Activated T-cell treated with anti-CD3 and anti-CD28 coated beads, Interleukin-2, amount 50 U/mL, for 4 hours (primary cell): Measurements from ENCODE around the gene NRXN3. TPM values are rescaled to one million over a fixed set of nuclear protein-coding genes. Genes with fewer than 3 reads are reported as not detected.
"Not testable (repeated sequence)": the region's sequence is repeated elsewhere in the genome, so short reads cannot be mapped to it uniquely, and the experiment has no call there.

ENCODE experiments used
- ATAC-seq, 2 donors: fragments of 200-7000 bp; cut with Tn5 transposase; one replicate each; pipeline ENCODE4 v1.10.0; 2021
- DNase-seq: peaks from one replicate; pipeline ENCODE4 v3.0.0-alpha.2; 2020
- H3K27me3 Mint-ChIP-seq: one replicate; pipeline ENCODE4 v1.8.0; 2021; ENCODE audit warnings: low read depth, mixed read lengths
- H3K36me3 Mint-ChIP-seq: one replicate; pipeline ENCODE4 v1.8.0; 2022; ENCODE audit warnings: mixed read lengths; ENCODE audit not compliant: insufficient read depth
- H3K4me1 Mint-ChIP-seq: one replicate; pipeline ENCODE4 v1.8.0; 2021; ENCODE audit warnings: low read depth, mixed read lengths
- H3K4me3 Mint-ChIP-seq: one replicate; pipeline ENCODE4 v1.8.0; 2021; ENCODE audit warnings: mild to moderate bottlenecking, moderate library complexity, mixed read lengths
- H3K9me3 Mint-ChIP-seq: one replicate; pipeline ENCODE4 v1.8.0; 2021; ENCODE audit warnings: mixed read lengths
- total RNA-seq, 3 donors: library from RNA; stranded (reverse); gene quantifications; one replicate each; pipeline ENCODE4 v1.2.1, GENCODE V29; 2021

The NRXN3 gene
- total RNA-seq, 3 donors from 2014 or later: not detected

GRCh38 chr14:78982551-78982950, 812.4 kb downstream of the NRXN3 start:
- Mint-ChIP-seq H3K36me3 (no peaks in the 10 kb centered on the region), H3K4me1 (no peaks in the 10 kb centered on the region), H3K27me3 (no peaks in the 10 kb centered on the region), H3K4me3 (no peak overlapping the region), H3K9me3 (no peaks in the 10 kb centered on the region)
- DNase-seq (no peak), ATAC-seq (no peak)

- Mint-ChIP-seq H3K9me3 (no peaks in the 10 kb centered on the region), H3K27me3 (no peaks in the 10 kb centered on the region), H3K4me3 (no peak overlapping the region), H3K36me3 (no peaks in the 10 kb centered on the region), H3K4me1 (no peaks in the 10 kb centered on the region)
- ATAC-seq: no peak
- no peak for DNase-seq
Observed at GRCh38 chr14:78983126-78983525, 813.0 kb downstream of the NRXN3 start.

DNA sequence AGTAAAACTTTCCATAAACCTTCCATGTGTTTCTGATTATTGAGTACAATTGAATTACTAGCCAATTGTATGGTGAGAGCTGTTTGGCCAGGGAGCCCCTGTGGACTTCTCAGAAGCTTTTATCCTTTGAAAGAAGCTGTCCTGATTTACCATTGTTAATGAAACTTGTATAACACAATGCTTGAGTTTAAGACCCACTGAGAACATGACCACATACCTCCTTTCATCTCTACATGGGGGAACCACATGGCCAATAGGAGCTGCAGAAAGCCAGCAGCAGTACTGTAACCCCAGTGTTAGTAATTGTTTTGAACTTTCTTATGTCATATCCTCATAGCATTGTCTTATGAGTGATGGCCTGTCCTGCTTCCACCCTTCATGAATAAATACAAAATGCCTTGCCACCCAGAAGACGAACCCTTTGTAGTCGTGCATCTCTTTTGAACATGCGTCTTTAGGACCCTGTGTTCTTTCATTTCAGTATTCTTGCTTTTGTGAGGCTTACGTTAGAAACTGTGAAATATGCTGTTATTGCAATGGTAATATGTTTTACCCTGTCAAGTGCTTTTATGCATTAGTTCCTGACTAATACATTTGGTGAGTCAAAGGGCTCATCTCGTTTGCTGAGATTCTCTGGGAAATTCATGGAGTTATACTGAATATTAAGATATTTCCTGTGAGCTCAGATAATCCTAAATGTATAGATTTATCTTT, 815.7 kb downstream of the NRXN3 start:
- Mint-ChIP-seq H3K9me3 (no peaks in the 10 kb centered on the region), H3K4me1 (no peaks in the 10 kb centered on the region), H3K4me3 (no peak overlapping the region), H3K36me3 (no peaks in the 10 kb centered on the region), H3K27me3 (no peaks in the 10 kb centered on the region)
- DNase-seq (no peak), ATAC-seq (no peak)

- H3K27me3 Mint-ChIP-seq: no peaks in the 10 kb centered on the region
- no peaks in the 10 kb centered on the region for H3K36me3 Mint-ChIP-seq
- H3K4me3 Mint-ChIP-seq: no peak overlapping the region
- H3K9me3 Mint-ChIP-seq: no peaks in the 10 kb centered on the region
- no peak for DNase-seq
- ATAC-seq: no peak
- no peaks in the 10 kb centered on the region for H3K4me1 Mint-ChIP-seq
Observed at GRCh38 chr14:78986989-78987388, 816.8 kb downstream of the NRXN3 start.

DNA sequence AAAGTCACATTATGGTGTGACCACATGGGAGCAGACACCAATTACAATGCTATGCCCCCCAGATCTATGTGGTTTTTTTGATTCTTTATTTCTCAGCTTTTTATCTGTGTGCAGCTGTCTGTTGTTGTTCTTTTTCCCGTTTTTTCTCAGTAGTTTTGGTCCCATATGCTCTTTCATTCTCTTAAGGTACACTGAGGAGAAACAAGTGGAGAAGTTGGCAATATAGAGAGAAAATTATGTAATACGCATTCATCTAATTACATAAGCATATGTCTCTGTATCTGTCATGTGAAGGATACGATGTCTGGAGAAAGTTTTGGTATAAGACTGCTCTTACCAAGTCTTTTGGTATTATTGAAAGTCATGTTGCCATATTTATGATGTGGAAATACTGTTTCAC, 819.0 kb downstream of the NRXN3 start:
- H3K36me3 Mint-ChIP-seq: no peaks in the 10 kb centered on the region
- no peaks in the 10 kb centered on the region for H3K4me1 Mint-ChIP-seq
- H3K9me3 Mint-ChIP-seq: no peaks in the 10 kb centered on the region
- ATAC-seq (no peak), DNase-seq (no peak)
- H3K27me3 Mint-ChIP-seq: no peaks in the 10 kb centered on the region
- no peak overlapping the region for H3K4me3 Mint-ChIP-seq

GRCh38 chr14:78992867-78993266, 822.7 kb downstream of the NRXN3 start:
- H3K36me3 Mint-ChIP-seq: no peaks in the 10 kb centered on the region
- no peak for DNase-seq
- no peaks in the 10 kb centered on the region for H3K4me1 Mint-ChIP-seq
- ATAC-seq: no peak
- H3K4me3 Mint-ChIP-seq: no peak overlapping the region
- no peaks in the 10 kb centered on the region for H3K9me3 Mint-ChIP-seq
- no peaks in the 10 kb centered on the region for H3K27me3 Mint-ChIP-seq

- no peaks in the 10 kb centered on the region for H3K36me3 Mint-ChIP-seq
- no peak overlapping the region for H3K4me3 Mint-ChIP-seq
- H3K27me3 Mint-ChIP-seq: no peaks in the 10 kb centered on the region
- H3K4me1 Mint-ChIP-seq: no peaks in the 10 kb centered on the region
- ATAC-seq (no peak), DNase-seq (no peak)
- H3K9me3 Mint-ChIP-seq: no peaks in the 10 kb centered on the region
Observed at GRCh38 chr14:78997811-78998210, 827.6 kb downstream of the NRXN3 start.

DNA sequence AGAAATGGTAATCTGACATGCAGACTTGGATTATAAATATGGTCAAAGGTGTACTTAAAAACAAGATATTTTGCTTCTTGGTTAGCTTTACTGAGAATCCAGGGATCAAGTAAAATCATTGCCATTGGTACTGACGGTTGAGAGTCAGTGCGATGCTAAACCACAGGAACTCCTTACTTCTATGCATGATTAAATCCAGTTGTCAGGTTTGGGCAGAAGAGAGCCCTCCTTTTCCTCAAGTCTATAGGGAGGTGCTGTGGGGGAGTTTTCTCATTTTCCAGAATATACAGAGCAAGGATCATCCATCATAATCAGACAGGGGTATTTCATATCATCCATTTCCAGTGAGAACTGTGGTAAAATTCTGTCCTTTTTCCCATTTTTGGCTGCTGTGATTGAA, 839.1 kb downstream of the NRXN3 start:
- no peaks in the 10 kb centered on the region for H3K4me1 Mint-ChIP-seq
- ATAC-seq: no peak
- peaks cover 2% of the 10 kb centered on the region for H3K27me3 Mint-ChIP-seq
- no peaks in the 10 kb centered on the region for H3K9me3 Mint-ChIP-seq
- DNase-seq: no peak
- H3K36me3 Mint-ChIP-seq: no peaks in the 10 kb centered on the region
- H3K4me3 Mint-ChIP-seq: no peak overlapping the region

GRCh38 chr14:79011091-79011919, 841.1 kb downstream of the NRXN3 start:
- no peaks in the 10 kb centered on the region for H3K4me1 Mint-ChIP-seq
- H3K36me3 Mint-ChIP-seq: no peaks in the 10 kb centered on the region
- DNase-seq (no peak), ATAC-seq (no peak)
- no peaks in the 10 kb centered on the region for H3K9me3 Mint-ChIP-seq
- H3K4me3 Mint-ChIP-seq: no peak overlapping the region
- H3K27me3 Mint-ChIP-seq: no peaks in the 10 kb centered on the region

GRCh38 chr14:79011920-79012204, 841.7 kb downstream of the NRXN3 start:
- Mint-ChIP-seq H3K27me3 (no peaks in the 10 kb centered on the region), H3K4me1 (no peaks in the 10 kb centered on the region), H3K36me3 (no peaks in the 10 kb centered on the region), H3K4me3 (no peak overlapping the region), H3K9me3 (no peaks in the 10 kb centered on the region)
- no peak for DNase-seq
- no peak for ATAC-seq

DNA sequence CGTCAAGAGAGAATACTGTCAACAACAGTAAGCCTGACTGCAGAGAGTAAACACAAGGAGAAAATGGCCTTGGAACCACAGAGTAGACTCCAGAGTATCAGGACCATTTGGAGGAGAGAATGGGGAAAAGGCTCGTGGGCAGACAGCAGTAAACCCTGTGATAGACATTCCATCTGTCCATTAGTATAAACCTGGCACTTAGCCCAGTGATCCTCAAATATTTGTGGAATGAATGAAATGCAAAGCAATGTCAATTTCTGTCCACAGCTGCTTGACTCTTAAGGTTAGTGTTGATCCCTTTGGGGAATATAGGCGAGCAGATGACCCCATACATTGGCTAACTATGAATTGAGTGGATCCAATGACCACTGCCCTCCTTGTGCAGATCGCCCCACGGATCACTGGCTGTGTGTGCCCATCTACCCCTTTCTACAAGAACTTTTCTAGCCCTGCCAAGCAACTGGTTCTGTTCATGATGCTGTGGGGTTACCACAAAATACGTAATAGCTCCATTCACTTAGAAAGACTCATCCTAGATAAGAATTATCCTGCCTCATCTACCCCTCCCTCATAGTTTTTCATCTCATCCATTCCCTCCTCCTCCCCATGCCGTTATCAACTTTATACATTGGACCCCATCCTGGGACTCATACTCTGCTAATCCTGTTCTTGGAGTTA, 846.8 kb downstream of the NRXN3 start:
- no peaks in the 10 kb centered on the region for H3K4me1 Mint-ChIP-seq
- no peak for ATAC-seq
- H3K36me3 Mint-ChIP-seq: no peaks in the 10 kb centered on the region
- H3K9me3 Mint-ChIP-seq: no peaks in the 10 kb centered on the region
- H3K27me3 Mint-ChIP-seq: peaks cover 6% of the 10 kb centered on the region
- H3K4me3 Mint-ChIP-seq: no peak overlapping the region
- no peak for DNase-seq

GRCh38 chr14:79017561-79017960, 847.4 kb downstream of the NRXN3 start:
- DNase-seq: no peak
- Mint-ChIP-seq H3K9me3 (no peaks in the 10 kb centered on the region), H3K4me3 (no peak overlapping the region), H3K27me3 (peaks cover 6% of the 10 kb centered on the region), H3K36me3 (no peaks in the 10 kb centered on the region), H3K4me1 (no peaks in the 10 kb centered on the region)
- ATAC-seq: no peak

GRCh38 chr14:79018836-79019235, 848.7 kb downstream of the NRXN3 start:
- no peaks in the 10 kb centered on the region for H3K36me3 Mint-ChIP-seq
- H3K27me3 Mint-ChIP-seq: peaks cover 6% of the 10 kb centered on the region
- no peaks in the 10 kb centered on the region for H3K9me3 Mint-ChIP-seq
- no peaks in the 10 kb centered on the region for H3K4me1 Mint-ChIP-seq
- DNase-seq: no peak
- ATAC-seq: no peak
- no peak overlapping the region for H3K4me3 Mint-ChIP-seq

DNA sequence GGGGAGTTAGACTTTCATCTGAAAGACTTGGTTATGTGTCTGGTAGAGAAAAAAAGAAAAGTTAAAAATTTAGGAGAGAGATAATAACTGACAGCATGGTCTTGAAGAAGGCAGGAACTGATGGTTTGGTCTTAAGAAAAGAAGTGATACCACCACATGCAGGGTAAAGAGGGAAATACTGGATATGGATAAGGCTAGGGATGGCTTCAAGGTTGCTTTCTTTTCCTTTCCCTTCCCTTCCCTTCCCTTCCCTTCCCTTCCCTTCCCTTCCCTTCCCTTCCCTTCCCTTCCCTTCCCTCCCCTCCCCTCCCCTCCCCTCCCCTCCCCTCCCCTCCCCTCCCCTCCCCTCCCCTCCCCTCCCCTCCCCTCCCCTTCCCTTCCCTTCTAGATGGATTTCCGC, 849.7 kb downstream of the NRXN3 start:
- not testable (repeated sequence) for H3K4me3 Mint-ChIP-seq, H3K9me3 Mint-ChIP-seq, ATAC-seq, H3K36me3 Mint-ChIP-seq, H3K27me3 Mint-ChIP-seq, DNase-seq, H3K4me1 Mint-ChIP-seq

DNA sequence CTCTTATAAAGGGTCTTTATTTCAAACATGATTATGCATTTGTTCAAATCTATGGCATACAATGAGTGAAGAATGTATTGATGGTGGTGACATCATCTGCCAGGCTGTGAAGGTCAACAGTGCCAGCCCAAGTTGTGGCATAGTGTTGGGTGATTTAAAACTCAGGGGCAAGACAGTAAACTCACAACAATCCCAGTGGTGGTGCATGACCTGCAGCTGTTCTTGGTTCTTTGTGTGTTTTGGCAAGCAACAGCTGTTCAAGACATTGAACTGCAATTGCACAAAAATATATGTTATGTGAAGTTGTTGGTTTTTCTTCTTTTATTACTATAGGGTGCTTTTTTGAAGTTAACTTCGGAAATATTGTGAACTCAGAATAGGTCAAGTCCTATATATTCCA, 851.6 kb downstream of the NRXN3 start:
- no peaks in the 10 kb centered on the region for H3K9me3 Mint-ChIP-seq
- no peak overlapping the region for H3K4me3 Mint-ChIP-seq
- H3K4me1 Mint-ChIP-seq: no peaks in the 10 kb centered on the region
- no peak for DNase-seq
- peaks cover 6% of the 10 kb centered on the region for H3K27me3 Mint-ChIP-seq
- no peaks in the 10 kb centered on the region for H3K36me3 Mint-ChIP-seq
- ATAC-seq: no peak
